ENCODE data around the gene C11orf21. TPM values are rescaled to one million over a fixed set of nuclear protein-coding genes. Genes with fewer than 3 reads are reported as not detected.
"Not testable (repeated sequence)": the region's sequence is repeated elsewhere in the genome, so short reads cannot be mapped to it uniquely, and the experiment has no call there.

The C11orf21 gene
- polyA plus RNA-seq, 1 donor (not counting 4 experiments of a cell fraction or from before 2014, with no cell fraction given) = not detected

GRCh38 chr11:2289350-2289749, 12.4 kb downstream of the C11orf21 start:
- no peak overlapping the region for H3K9ac ChIP-seq (ENCODE audit: control insufficient read depth, extremely low read depth, insufficient read depth, low read length)
- no peak overlapping the region for H3K4me3 ChIP-seq (ENCODE audit: control insufficient read depth in 2 of 3, extremely low read depth in 1 of 3, insufficient read depth in 2 of 3, low read depth in 1 of 3, low read length in 3 of 3)
- dilution Hi-C loops (cut with MboI; ENCODE audit: extremely low pct_ligation_motif_present, low sequenced_read_pairs) = no loop called here
- DNase-seq (ENCODE audit: low read depth, low spot score) = no peak
- H4K20me1 ChIP-seq (ENCODE audit: control insufficient read depth, extremely low read depth, insufficient read depth, low read length) = no peaks in the 10 kb centered on the region
- no peaks in the 10 kb centered on the region for H3K4me1 ChIP-seq (ENCODE audit: control insufficient read depth, extremely low read depth, insufficient read depth, low read length)
- H3K79me2 ChIP-seq (ENCODE audit: control insufficient read depth, insufficient read depth, low read length) = no peaks in the 10 kb centered on the region
- H2AFZ ChIP-seq (ENCODE audit: control insufficient read depth, low read length) = no peak overlapping the region
- no peaks in the 10 kb centered on the region for H3K9me3 ChIP-seq (ENCODE audit: control insufficient read depth, low read depth, low read length)
- no peak overlapping the region for H3K4me2 ChIP-seq (ENCODE audit: control insufficient read depth, extremely low read depth, insufficient read depth, low read depth, low read length)
- TF ChIP-seq CTCF (optimal IDR thresholded peaks at IDR 0.05 in 1 of 3, IDR thresholded peaks at IDR 0.05 in 1 of 3, conservative IDR thresholded peaks at IDR 0.05 in 1 of 3; ENCODE audit: extremely low read depth in 1 of 3, insufficient read depth in 2 of 3, low read length in 3 of 3) (no peak), EZH2 (IDR thresholded peaks at IDR 0.05; ENCODE audit: low read length) (no peak)
- H3K36me3 ChIP-seq (ENCODE audit: control insufficient read depth in 2 of 2, extremely low read depth in 1 of 2, insufficient read depth in 2 of 2, low read length in 2 of 2) = no peaks in the 10 kb centered on the region
- H3K9me1 ChIP-seq (ENCODE audit: control insufficient read depth, extremely low read depth, insufficient read depth, low read length) = no peaks in the 10 kb centered on the region
- H3K27ac ChIP-seq (ENCODE audit: control insufficient read depth, insufficient read depth, low read length) = no peak overlapping the region
- FAIRE-seq = no peak
- H3K27me3 ChIP-seq (ENCODE audit: control insufficient read depth, extremely low read depth, insufficient read depth, low read length) = peaks cover 18% of the 10 kb centered on the region

- Histone ChIP-seq H3K27ac (ENCODE audit: control insufficient read depth, insufficient read depth, low read length) (no peak overlapping the region), H4K20me1 (ENCODE audit: control insufficient read depth, extremely low read depth, insufficient read depth, low read length) (no peaks in the 10 kb centered on the region), H3K79me2 (ENCODE audit: control insufficient read depth, insufficient read depth, low read length) (no peaks in the 10 kb centered on the region), H3K9ac (ENCODE audit: control insufficient read depth, extremely low read depth, insufficient read depth, low read length) (no peak overlapping the region), H3K4me2 (ENCODE audit: control insufficient read depth, extremely low read depth, insufficient read depth, low read depth, low read length) (no peak overlapping the region), H3K36me3 (ENCODE audit: control insufficient read depth in 2 of 2, extremely low read depth in 1 of 2, insufficient read depth in 2 of 2, low read length in 2 of 2) (no peaks in the 10 kb centered on the region), H3K4me1 (ENCODE audit: control insufficient read depth, extremely low read depth, insufficient read depth, low read length) (no peaks in the 10 kb centered on the region), H3K27me3 (ENCODE audit: control insufficient read depth, extremely low read depth, insufficient read depth, low read length) (peaks cover 18% of the 10 kb centered on the region), H3K4me3 (ENCODE audit: control insufficient read depth in 2 of 3, extremely low read depth in 1 of 3, insufficient read depth in 2 of 3, low read depth in 1 of 3, low read length in 3 of 3) (no peak overlapping the region), H2AFZ (ENCODE audit: control insufficient read depth, low read length) (no peak overlapping the region), H3K9me1 (ENCODE audit: control insufficient read depth, extremely low read depth, insufficient read depth, low read length) (no peaks in the 10 kb centered on the region), H3K9me3 (ENCODE audit: control insufficient read depth, low read depth, low read length) (no peaks in the 10 kb centered on the region)
- dilution Hi-C loops (cut with MboI; ENCODE audit: extremely low pct_ligation_motif_present, low sequenced_read_pairs) = no loop called here
- no peak for FAIRE-seq
- DNase-seq (ENCODE audit: low read depth, low spot score) = no peak
- no peak for TF ChIP-seq CTCF (optimal IDR thresholded peaks at IDR 0.05 in 1 of 3, IDR thresholded peaks at IDR 0.05 in 1 of 3, conservative IDR thresholded peaks at IDR 0.05 in 1 of 3; ENCODE audit: extremely low read depth in 1 of 3, insufficient read depth in 2 of 3, low read length in 3 of 3)
- TF ChIP-seq EZH2 (IDR thresholded peaks at IDR 0.05; ENCODE audit: low read length) = no peak
Measured at GRCh38 chr11:2287091-2287490, 14.6 kb downstream of the C11orf21 start.

- H3K4me2 ChIP-seq (ENCODE audit: control insufficient read depth, extremely low read depth, insufficient read depth, low read depth, low read length); DNase-seq (ENCODE audit: low read depth, low spot score); H3K4me3 ChIP-seq (ENCODE audit: control insufficient read depth in 2 of 3, extremely low read depth in 1 of 3, insufficient read depth in 2 of 3, low read depth in 1 of 3, low read length in 3 of 3); H3K4me1 ChIP-seq (ENCODE audit: control insufficient read depth, extremely low read depth, insufficient read depth, low read length); H3K36me3 ChIP-seq (ENCODE audit: control insufficient read depth in 2 of 2, extremely low read depth in 1 of 2, insufficient read depth in 2 of 2, low read length in 2 of 2); H4K20me1 ChIP-seq (ENCODE audit: control insufficient read depth, extremely low read depth, insufficient read depth, low read length); H3K9me1 ChIP-seq (ENCODE audit: control insufficient read depth, extremely low read depth, insufficient read depth, low read length); H3K27ac ChIP-seq (ENCODE audit: control insufficient read depth, insufficient read depth, low read length); FAIRE-seq; H3K79me2 ChIP-seq (ENCODE audit: control insufficient read depth, insufficient read depth, low read length); H3K9me3 ChIP-seq (ENCODE audit: control insufficient read depth, low read depth, low read length); H2AFZ ChIP-seq (ENCODE audit: control insufficient read depth, low read length); dilution Hi-C loops (cut with MboI; ENCODE audit: extremely low pct_ligation_motif_present, low sequenced_read_pairs); H3K9ac ChIP-seq (ENCODE audit: control insufficient read depth, extremely low read depth, insufficient read depth, low read length): not testable (repeated sequence)
- peaks cover 18% of the 10 kb centered on the region for H3K27me3 ChIP-seq (ENCODE audit: control insufficient read depth, extremely low read depth, insufficient read depth, low read length)
Measured at GRCh38 chr11:2286350-2286749, 15.4 kb downstream of the C11orf21 start.
